Activated T-cell treated with anti-CD3 and anti-CD28 coated beads for 24 hours (primary cell): ENCODE data around the gene ASAP2.
"Not testable (repeated sequence)": the region's sequence is repeated elsewhere in the genome, so short reads cannot be mapped to it uniquely, and the experiment has no call there.

Source experiments
- DNase-seq: peaks from one replicate; pipeline ENCODE4 v3.0.0-alpha.2; 2020; ENCODE audit warnings: low read depth

The ASAP2 gene

DNA sequence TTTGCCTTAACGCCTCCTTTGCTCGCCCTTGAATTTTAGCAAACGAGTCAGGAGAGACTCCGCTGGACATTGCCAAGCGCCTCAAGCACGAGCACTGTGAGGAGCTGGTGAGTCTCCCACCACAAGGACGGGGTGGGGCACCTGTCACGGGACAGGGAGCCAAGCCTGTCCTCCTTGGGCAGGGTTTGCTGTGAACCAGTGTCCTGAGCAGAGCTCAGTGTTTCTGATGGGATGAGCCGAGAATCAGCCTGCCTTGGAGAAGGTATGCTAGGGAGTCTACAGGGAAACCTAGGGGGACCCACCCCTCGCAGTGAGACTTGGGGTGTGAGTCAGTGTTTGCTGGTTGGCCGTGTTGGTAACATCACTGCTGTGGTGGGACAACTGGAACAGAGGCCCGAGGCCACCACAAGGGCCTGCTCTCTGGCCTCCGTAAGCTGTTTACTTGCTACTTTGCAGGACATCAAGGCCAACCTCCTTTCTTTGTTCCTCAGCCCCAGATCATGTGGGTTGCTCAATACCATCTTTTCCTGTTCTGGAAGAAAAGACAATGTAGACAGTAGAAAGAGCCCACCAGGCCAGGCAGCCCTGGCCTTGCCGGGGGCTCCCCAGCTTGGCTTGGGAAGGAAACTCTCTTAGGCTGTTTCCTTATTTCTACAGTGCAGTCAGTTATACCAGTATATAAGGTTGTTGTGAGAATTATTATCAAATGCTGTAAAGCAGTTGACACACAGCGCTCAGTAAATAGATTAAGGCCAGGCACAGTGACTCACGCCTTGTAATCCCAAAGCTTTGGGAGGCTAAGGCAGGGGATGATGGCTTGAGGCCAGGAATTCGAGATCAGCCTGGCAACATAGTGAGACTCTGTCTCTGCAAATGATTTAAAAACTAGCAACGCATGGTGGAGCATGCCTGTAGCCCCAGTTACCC is 174.4 kb downstream of the ASAP2 start:
- DNase-seq: no peak

- no peak for DNase-seq
Observed at GRCh38 chr2:9382604-9383235, 176.1 kb downstream of the ASAP2 start.

DNA sequence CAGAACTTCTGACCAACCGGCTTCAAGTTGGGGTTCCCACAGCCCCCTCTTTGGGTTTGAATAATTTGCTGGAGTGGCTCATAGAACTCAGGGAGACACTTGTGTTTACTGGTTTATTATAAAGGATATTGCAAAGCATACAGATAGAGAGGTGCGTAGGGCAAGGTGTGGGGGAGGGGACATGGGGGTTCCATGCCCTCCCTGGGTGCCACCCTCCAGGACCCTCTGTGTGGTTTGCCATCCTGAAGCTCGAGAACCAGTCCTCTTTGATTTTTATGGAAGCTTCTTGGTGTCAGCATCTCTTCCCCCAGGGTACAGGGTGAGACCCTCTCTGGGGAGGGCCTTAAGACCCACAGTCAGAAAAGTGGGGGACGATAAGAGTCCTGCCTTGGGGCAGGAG is 177.9 kb downstream of the ASAP2 start:
- DNase-seq: no peak

GRCh38 chr2:9385841-9386240 is 179.2 kb downstream of the ASAP2 start:
- DNase-seq: no peak

GRCh38 chr2:9388199-9388681 is 181.6 kb downstream of the ASAP2 start:
- no peak for DNase-seq

- no peak for DNase-seq
Observed at GRCh38 chr2:9388950-9389911, 182.6 kb downstream of the ASAP2 start.

- DNase-seq: no peak
Observed at GRCh38 chr2:9390151-9390850, 183.7 kb downstream of the ASAP2 start.

- no peak for DNase-seq
Observed at GRCh38 chr2:9390991-9391390, 184.4 kb downstream of the ASAP2 start.

DNA sequence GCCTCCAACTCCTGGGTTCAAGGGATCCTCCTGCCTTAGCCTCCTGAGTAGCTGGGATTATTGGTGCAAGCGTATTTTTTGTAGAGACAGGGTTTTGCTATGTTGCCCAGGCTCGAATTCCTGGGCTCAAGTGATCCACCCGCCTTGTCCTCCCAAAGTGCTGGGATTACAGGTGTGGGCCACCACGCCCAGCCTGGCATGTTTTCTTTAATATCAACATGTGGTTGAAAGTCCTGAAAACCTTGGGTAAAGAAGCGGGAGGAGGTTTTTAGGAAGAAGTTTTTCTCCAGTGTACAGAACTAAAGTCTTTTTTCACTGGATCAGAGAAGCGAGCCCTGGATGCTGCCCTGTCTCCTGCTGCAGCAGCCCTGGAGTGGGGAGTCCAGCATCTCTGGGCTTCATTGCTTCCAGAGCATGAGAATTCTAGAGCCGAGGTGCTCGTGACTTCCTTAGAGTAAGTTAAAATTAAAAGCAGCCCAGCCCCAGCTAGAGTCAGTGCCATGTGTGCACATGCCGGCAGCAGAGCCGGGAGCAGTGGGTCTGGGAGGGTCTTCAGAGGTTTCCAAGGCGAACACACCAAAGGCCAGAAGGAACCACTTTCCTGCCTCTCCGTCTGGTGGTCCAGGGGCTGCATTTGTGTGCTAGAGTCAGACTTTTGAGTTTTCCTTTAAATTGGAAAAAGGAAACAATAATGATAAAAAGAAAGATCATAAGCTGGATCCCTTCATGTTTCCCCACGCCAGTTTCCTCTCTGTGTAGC is 185.5 kb downstream of the ASAP2 start:
- no peak for DNase-seq

- no peak for DNase-seq
Observed at GRCh38 chr2:9392898-9393765, 186.5 kb downstream of the ASAP2 start.

DNA sequence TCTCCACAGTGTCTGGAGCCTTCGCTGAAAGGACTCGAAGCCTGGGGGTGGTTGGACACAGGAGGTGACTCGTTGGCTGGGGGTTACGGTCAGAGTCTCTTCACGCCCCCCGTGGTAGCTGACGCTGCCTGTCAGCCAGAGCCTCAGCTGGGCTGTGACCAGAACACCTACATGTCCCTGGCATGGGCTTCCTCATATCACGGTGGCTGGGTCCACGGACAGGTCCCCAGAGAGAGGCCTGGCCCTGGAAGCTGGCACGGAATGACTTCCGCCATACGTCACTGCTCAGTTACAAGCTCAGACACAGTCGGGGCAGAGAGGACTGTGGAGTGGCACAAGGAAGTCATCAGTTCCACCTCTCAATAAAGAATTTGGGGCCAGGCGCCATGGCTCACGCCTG is 188.2 kb downstream of the ASAP2 start:
- DNase-seq: no peak

DNA sequence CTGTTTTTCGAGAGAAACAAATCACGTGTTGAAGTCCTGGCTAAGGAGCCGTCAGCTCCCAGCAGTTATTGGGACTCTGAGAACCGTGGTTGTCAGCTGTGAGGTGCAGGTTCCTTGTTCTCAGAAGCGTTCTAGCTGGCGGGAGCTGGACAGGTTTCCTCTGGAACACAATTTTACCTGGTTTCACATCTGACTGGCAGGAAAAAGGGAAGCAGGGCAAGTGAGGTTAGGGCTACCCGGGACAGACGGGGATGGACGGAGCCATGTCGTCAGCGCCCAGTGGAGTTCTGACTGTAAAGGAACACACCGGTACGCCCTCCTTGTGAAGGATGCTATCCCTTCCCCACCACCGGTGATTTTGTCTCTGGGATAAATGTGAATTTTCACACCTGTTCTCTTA is 190.6 kb downstream of the ASAP2 start:
- no peak for DNase-seq

- DNase-seq: not testable (repeated sequence)
Observed at GRCh38 chr2:9398251-9398650, 191.6 kb downstream of the ASAP2 start.

DNA sequence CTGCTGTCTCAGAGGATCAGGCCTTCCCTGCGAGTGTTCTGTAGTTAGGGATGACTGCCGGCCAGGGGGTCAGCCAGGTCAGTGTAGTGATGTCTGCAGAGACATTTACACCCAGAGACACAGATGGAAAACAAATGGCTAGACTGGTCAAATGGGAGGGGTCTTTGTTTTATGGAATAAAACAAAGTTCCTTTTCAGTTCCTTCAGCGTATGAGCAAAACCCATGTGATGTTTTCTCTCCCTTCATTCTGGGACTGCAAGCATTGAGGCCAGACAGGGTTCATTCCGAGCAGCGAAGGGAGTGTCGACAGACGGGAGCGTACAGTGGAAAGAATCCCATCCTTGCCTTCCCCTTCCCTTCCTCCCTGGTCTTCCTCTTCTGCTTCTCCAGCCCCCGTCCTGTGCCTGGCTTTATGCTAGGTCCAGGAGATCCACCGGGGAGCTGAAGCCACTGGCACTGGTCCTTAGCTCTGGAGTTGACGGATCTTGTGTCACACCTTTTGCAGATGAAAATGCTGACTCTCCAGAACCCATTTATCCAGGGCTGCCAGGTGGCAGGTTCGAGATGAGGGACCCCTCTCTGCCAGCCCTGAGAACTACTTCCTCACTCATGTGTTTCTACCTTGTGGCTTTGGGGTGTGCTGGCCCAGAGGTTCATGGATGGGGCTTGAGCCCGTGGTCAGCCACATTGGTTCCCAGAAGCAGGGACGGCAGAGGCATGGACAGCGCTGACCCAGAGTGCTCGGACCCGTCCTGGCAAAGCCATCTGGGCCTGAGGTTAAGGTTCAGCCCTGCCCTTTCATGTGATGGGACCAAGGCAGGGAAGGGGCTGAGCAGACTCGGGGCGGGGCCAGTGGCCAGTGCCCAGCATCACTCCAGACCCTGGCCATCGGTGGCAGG is 192.5 kb downstream of the ASAP2 start:
- no peak for DNase-seq

DNA sequence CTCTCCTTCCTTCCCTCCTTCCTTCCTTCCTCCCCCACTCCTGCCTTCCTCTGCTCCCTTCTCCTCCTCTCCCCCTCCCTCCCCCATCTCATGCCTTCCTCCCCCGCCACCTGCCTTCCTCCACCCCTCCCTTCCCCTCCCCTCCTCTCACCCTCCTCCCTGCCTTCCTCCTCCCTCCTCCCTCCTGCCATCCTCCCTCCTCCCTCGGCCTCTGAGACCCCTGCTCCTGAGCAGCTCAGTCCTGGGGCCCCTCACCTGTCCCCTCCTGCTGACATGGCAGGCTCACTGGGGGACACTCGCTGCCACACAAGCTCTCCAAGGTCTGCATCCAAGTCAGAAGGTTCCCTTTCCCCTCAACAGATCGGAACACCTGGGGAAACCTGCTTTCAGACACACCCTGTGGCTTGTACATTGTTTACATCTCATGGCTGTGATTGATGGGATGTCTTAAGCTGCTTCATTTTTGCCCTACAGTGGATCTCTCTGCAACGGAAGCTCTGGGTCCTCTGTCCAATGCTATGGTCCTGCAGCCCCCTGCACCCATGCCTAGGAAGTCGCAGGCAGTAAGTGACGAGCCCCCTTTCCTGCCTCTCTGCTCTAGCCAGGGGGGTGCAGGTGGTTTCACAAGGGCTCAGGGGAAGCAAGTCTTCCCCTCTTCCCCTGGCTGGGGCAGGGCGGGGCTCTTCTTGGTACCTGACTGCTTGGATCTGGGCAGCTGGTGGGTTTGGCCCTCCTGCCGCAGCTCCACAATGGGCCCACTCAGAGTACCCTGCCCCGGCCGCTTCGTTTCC is 193.9 kb downstream of the ASAP2 start:
- DNase-seq: no peak

GRCh38 chr2:9401059-9401547 is 194.5 kb downstream of the ASAP2 start:
- DNase-seq: no peak

DNA sequence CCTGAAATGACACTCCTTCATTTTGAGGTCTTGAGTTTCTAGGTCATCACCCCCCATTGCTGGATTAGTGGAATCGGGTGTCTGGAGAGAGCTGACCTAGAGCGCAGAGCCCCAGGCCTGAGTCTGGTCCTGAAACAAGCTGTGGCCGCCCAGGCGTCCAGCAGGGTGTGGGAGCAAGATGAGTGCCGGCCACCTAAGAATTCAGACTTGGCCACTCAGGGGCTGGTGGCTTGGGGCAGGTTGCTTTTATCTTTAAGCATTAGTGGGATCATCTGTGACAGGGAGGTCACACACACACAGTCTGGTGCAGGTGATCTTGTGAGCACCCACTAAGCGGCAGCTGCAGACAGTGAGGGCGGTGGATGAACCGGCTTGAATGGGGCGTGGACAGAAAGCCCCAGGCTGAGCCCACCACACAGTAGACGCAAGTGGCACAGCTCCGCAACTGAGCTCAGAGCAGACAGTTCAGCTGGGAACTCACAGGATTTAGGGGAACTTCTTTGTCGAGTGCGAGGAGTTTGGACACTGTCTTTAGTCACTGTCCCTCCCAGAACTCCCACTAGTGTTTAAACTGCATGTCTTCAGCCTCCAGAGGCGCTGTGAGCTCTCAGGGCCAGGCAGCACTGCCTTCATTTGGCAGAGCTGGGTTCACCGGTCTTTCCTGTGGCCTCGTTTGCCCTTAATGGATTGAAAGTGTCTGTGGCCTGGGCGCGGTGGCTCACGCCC is 195.2 kb downstream of the ASAP2 start:
- DNase-seq: no peak
